HCT116 (cell line): ENCODE results near the gene KCNMB1.

Experiments
- POLR2A ChIP-seq: IDR thresholded peaks from 2 replicates; pipeline ENCODE4 v1.7.0; 2011; ENCODE audit warnings: borderline replicate concordance; ENCODE audit not compliant: insufficient read depth, insufficient read length; ENCODE audit errors: extremely low read depth
- POLR2AphosphoS5 ChIP-seq: IDR thresholded peaks from 2 replicates; pipeline ENCODE4 v1.6.1; 2011; ENCODE audit warnings: mild to moderate bottlenecking, low read depth, low read length, moderate library complexity
- TF ChIP-seq, protein P1 (sequence below), 3 experiments: fragments of 200-600 bp in 1 of 3; sonication (generic) in 1 of 3; IDR thresholded peaks in 2 of 3; conservative IDR thresholded peaks in 1 of 3; 2 replicates each; pipeline ENCODE4 v1.5.1; 2012 to 2017; ENCODE audit warnings: low read depth in 2 of 3, low read length in 2 of 3, antibody characterized with exemption in 1 of 3, borderline replicate concordance in 1 of 3, control low read depth in 1 of 3, mild to moderate bottlenecking in 1 of 3, mixed read lengths in 1 of 3, mixed run types in 1 of 3, moderate library complexity in 1 of 3; ENCODE audit not compliant: insufficient read depth in 1 of 3

- TF ChIP-seq, protein P1, sequence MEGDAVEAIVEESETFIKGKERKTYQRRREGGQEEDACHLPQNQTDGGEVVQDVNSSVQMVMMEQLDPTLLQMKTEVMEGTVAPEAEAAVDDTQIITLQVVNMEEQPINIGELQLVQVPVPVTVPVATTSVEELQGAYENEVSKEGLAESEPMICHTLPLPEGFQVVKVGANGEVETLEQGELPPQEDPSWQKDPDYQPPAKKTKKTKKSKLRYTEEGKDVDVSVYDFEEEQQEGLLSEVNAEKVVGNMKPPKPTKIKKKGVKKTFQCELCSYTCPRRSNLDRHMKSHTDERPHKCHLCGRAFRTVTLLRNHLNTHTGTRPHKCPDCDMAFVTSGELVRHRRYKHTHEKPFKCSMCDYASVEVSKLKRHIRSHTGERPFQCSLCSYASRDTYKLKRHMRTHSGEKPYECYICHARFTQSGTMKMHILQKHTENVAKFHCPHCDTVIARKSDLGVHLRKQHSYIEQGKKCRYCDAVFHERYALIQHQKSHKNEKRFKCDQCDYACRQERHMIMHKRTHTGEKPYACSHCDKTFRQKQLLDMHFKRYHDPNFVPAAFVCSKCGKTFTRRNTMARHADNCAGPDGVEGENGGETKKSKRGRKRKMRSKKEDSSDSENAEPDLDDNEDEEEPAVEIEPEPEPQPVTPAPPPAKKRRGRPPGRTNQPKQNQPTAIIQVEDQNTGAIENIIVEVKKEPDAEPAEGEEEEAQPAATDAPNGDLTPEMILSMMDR (IDR thresholded peaks at IDR 0.05 in 2 of 3, conservative IDR thresholded peaks at IDR 0.05 in 1 of 3; ENCODE audit: borderline replicate concordance in 1 of 3, insufficient read depth in 1 of 3, low read depth in 2 of 3, low read length in 2 of 3), result no peak
- no peak for TF ChIP-seq POLR2A
- no peak for TF ChIP-seq POLR2AphosphoS5
Observed at GRCh38 chr5:170402508-170402907, 13.3 kb upstream of the KCNMB1 start.
